GM12865 (cell line): Measurements from ENCODE around the gene CPXM2.

Experiments
- DNase-seq: peaks from one replicate; pipeline ENCODE4 v3.0.0; 2010; ENCODE audit warnings: low read depth
- H3K4me3 ChIP-seq: 2 replicates; pipeline ENCODE4 v1.5.1; 2011; ENCODE audit warnings: mild to moderate bottlenecking, low read depth, low read length, control low read depth
- CTCF ChIP-seq: IDR thresholded peaks from 2 replicates; pipeline ENCODE4 v1.5.1; 2011; ENCODE audit warnings: low read length, control low read depth, low read depth, inconsistent platforms; ENCODE audit not compliant: insufficient read depth; ENCODE audit errors: missing control alignments

Gene CPXM2

GRCh38 chr10:123843835-123844234 is 47.8 kb downstream of the CPXM2 start:
- no peak overlapping the region for H3K4me3 ChIP-seq
- no peak for TF ChIP-seq CTCF
- DNase-seq = no peak

- DNase-seq = no peak
- TF ChIP-seq CTCF = no peak
Measured at GRCh38 chr10:123842692-123843385, 48.8 kb downstream of the CPXM2 start.

GRCh38 chr10:123841560-123841959 is 50.0 kb downstream of the CPXM2 start:
- DNase-seq = no peak
- no peak for TF ChIP-seq CTCF
- H3K4me3 ChIP-seq = no peak overlapping the region

More at GRCh38 chr10:123842692-123843385, 48.8 kb downstream of the CPXM2 start:
- H3K4me3 ChIP-seq = no peak overlapping the region

- TF ChIP-seq CTCF = no peak
- no peak for DNase-seq
- no peak overlapping the region for H3K4me3 ChIP-seq
Measured at GRCh38 chr10:123841115-123841514, 50.5 kb downstream of the CPXM2 start.

- no peak for TF ChIP-seq CTCF
- DNase-seq = no peak
- H3K4me3 ChIP-seq = no peak overlapping the region
Measured at GRCh38 chr10:123840714-123841113, 50.9 kb downstream of the CPXM2 start.

GRCh38 chr10:123838596-123839310 is 52.9 kb downstream of the CPXM2 start:
- no peak for DNase-seq

More at GRCh38 chr10:123838596-123839310, 52.9 kb downstream of the CPXM2 start:
- H3K4me3 ChIP-seq = no peak overlapping the region
- TF ChIP-seq CTCF = no peak
